Gastrocnemius medialis (tissue), 4 donors: Measurements from ENCODE around the gene TMEM247.

Source experiments
- POLR2A ChIP-seq, 2 donors: fragments of 450-650 bp; IDR thresholded peaks; one replicate each; pipeline ENCODE4 v1.6.1; 2017; ENCODE audit warnings: antibody characterized with exemption in 2 of 2, mild to moderate bottlenecking in 2 of 2, moderate library complexity in 2 of 2
- TF ChIP-seq, protein P1 (sequence below), 5 experiments: fragments of 450-650 bp in 3 of 5; fragments of 200-600 bp in 2 of 5; sonication (generic) in 2 of 5; IDR thresholded peaks in 4 of 5; conservative IDR thresholded peaks in 1 of 5; 1 replicate in 4 of 5; 2 replicates in 1 of 5; pipeline ENCODE4 v1.5.1; 2016 to 2019; ENCODE audit warnings: antibody characterized with exemption in 5 of 5, mild to moderate bottlenecking in 3 of 5, moderate library complexity in 3 of 5

- TF ChIP-seq, protein P1, sequence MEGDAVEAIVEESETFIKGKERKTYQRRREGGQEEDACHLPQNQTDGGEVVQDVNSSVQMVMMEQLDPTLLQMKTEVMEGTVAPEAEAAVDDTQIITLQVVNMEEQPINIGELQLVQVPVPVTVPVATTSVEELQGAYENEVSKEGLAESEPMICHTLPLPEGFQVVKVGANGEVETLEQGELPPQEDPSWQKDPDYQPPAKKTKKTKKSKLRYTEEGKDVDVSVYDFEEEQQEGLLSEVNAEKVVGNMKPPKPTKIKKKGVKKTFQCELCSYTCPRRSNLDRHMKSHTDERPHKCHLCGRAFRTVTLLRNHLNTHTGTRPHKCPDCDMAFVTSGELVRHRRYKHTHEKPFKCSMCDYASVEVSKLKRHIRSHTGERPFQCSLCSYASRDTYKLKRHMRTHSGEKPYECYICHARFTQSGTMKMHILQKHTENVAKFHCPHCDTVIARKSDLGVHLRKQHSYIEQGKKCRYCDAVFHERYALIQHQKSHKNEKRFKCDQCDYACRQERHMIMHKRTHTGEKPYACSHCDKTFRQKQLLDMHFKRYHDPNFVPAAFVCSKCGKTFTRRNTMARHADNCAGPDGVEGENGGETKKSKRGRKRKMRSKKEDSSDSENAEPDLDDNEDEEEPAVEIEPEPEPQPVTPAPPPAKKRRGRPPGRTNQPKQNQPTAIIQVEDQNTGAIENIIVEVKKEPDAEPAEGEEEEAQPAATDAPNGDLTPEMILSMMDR (IDR thresholded peaks at IDR 0.05 in 4 of 5, conservative IDR thresholded peaks at IDR 0.05 in 1 of 5), result no peak
- TF ChIP-seq POLR2A (IDR thresholded peaks at IDR 0.05), result no peak
These were observed 48.4 kb upstream of the TMEM247 start for GRCh38 chr2:46430992-46431391.
